CD4-positive, alpha-beta T cell (primary cell): Measurements from ENCODE around the gene ZBTB2. TPM values are rescaled to one million over a fixed set of nuclear protein-coding genes. Genes with fewer than 3 reads are reported as not detected.
"Not testable (repeated sequence)": the region's sequence is repeated elsewhere in the genome, so short reads cannot be mapped to it uniquely, and the experiment has no call there.

Experiments used
- ATAC-seq: fragments of 200-7000 bp; cut with Tn5 transposase; one replicate; pipeline ENCODE4 v1.10.0; 2022; ENCODE audit warnings: mild to moderate bottlenecking; ENCODE audit not compliant: poor library complexity
- CTCF ChIA-PET: fragments of 350-600 bp; sonication (Branson Sonifier 250); formaldehyde crosslinking; loops from one replicate; lab custom pipeline; 2021; ENCODE audit warnings: antibody characterized with exemption, inconsistent platforms; lab: Charles Lee
- POLR2A ChIA-PET: fragments of 350-600 bp; sonication (Branson Sonifier 250); formaldehyde crosslinking; loops from one replicate; lab custom pipeline; 2021; ENCODE audit warnings: antibody characterized with exemption, inconsistent platforms; lab: Charles Lee
- DNase-seq, 14 experiments: peaks; one replicate each; pipeline ENCODE4 v3.0.0-alpha.2; 2013 to 2020; ENCODE audit warnings: mixed read lengths in 2 of 14
- H3K27ac ChIP-seq, 2 donors: one replicate each; pipeline versions ENCODE4 v1.5.1 to v1.7.0; 2013; ENCODE audit warnings: low read length in 2 of 2, low read depth in 1 of 2, mild to moderate bottlenecking in 1 of 2
- H3K27me3 ChIP-seq, 2 experiments: 1 replicate in 1 of 2; 2 replicates in 1 of 2; pipeline versions ENCODE4 v1.6.1 to v1.7.0; 2013; ENCODE audit warnings: low read length in 2 of 2, control low read depth in 1 of 2, mild to moderate bottlenecking in 1 of 2, moderate library complexity in 1 of 2; ENCODE audit not compliant: insufficient read depth in 2 of 2, control insufficient read depth in 1 of 2
- H3K36me3 ChIP-seq: one replicate; pipeline ENCODE4 v1.6.1; 2013; ENCODE audit warnings: low read length, control low read depth; ENCODE audit not compliant: insufficient read depth
- H3K4me1 ChIP-seq: one replicate; pipeline ENCODE4 v1.6.1; 2013; ENCODE audit warnings: low read length, control low read depth; ENCODE audit not compliant: insufficient read depth
- H3K4me3 ChIP-seq: one replicate; pipeline ENCODE4 v1.5.1; 2013; ENCODE audit warnings: mild to moderate bottlenecking, low read length, moderate library complexity
- H3K9me3 ChIP-seq, 2 experiments: 1 replicate in 1 of 2; 2 replicates in 1 of 2; pipeline versions ENCODE4 v1.6.1 to v1.7.0; 2013; ENCODE audit warnings: low read length in 2 of 2, mild to moderate bottlenecking in 2 of 2, control low read depth in 1 of 2, moderate library complexity in 1 of 2; ENCODE audit not compliant: control insufficient read depth in 1 of 2, insufficient read depth in 1 of 2
- H3K27ac Mint-ChIP-seq: one replicate; pipeline ENCODE4 v1.8.0; 2020; ENCODE audit warnings: mixed read lengths
- H3K27me3 Mint-ChIP-seq: one replicate; pipeline ENCODE4 v1.8.0; 2021; ENCODE audit warnings: mixed read lengths
- H3K36me3 Mint-ChIP-seq: one replicate; pipeline ENCODE4 v1.8.0; 2021; ENCODE audit warnings: low read depth, mixed read lengths
- H3K4me1 Mint-ChIP-seq: one replicate; pipeline ENCODE4 v1.8.0; 2021; ENCODE audit warnings: low read depth, mixed read lengths
- H3K4me3 Mint-ChIP-seq: one replicate; pipeline ENCODE4 v1.8.0; 2020; ENCODE audit warnings: mild to moderate bottlenecking, mixed read lengths
- H3K9me3 Mint-ChIP-seq: one replicate; pipeline ENCODE4 v1.8.0; 2020; ENCODE audit warnings: mixed read lengths
- CTCF ChIP-seq: fragments of 200-600 bp; IDR thresholded peaks from one replicate; pipeline ENCODE4 v1.8.0; 2022; ENCODE audit warnings: antibody characterized with exemption, mild to moderate bottlenecking
- intact Hi-C, 2 experiments: fragments of 100-400 bp; cut with DNase I in 1 of 2; cut with micrococcal nuclease in 1 of 2; formaldehyde crosslinking; loops; one replicate each; pipeline versions ENCODE4 v1.15.1 to v1.9.0; 2023 to 2025; cut with DNase I, micrococcal nuclease
- total RNA-seq, 174 experiments: library from RNA in 2 of 174; stranded (reverse) in 2 of 174; gene quantifications; one replicate each; pipeline ENCODE4 v1.2.3 and lab custom pipeline; 2021 to 2026

The ZBTB2 gene
- total RNA-seq, 2 experiments from 2014 or later = 18.6 to 19.1 TPM

DNA sequence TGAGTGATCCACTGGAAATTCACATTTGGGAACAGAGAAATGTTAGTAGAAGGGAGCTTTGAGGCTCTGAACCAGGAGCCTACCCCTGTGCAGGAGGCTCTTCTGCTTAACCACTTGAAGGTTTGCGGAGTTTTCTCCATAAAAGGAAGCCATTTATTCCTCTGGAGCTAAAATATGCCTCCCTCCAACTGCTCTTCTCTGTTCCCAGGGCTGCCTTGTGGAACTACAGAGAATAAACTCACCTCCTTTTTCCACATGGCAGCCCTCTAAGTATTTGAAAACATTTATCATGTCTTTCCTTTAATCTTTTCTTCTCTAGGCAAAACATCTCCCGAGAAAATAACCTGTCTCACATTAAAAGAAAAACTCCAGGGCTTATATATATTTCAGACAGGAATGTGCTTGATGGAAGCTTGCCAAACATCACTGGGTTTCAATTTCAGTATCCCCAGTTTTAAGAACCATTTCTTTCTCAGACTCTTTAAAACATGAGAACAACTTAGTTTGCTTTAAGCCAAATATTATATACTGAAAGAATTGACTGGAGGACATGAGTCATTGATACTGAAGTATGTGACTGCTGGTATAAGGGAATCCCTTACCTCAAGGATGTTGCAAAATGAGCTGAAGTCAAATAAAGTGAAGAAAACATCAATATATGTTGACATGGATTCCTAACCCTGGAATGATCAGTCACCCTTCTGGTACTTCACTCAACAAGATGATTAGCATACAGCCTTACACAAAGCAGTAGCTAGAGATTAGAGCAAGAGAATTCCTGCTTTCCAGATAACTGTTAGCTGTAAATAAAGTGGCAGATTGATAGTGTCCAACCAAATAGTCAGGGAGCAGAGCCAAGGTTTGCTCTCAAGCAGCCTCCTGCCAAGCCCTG lies 74.0 kb downstream of the ZBTB2 start:
- no peaks in the 10 kb centered on the region for H3K36me3 ChIP-seq
- peaks cover 5% of the 10 kb centered on the region for H3K27me3 Mint-ChIP-seq
- ChIA-PET CTCF (no interaction called here), POLR2A (no interaction called here)
- TF ChIP-seq CTCF = no peak
- ATAC-seq (no peak), DNase-seq (no peak)
- intact Hi-C loops = no loop called here
- H3K27ac ChIP-seq = no peak overlapping the region
- no peaks in the 10 kb centered on the region for H3K4me1 Mint-ChIP-seq
- no peaks in the 10 kb centered on the region for H3K9me3 ChIP-seq
- H3K4me3 ChIP-seq = no peak overlapping the region
- H3K9me3 Mint-ChIP-seq = peaks cover 5% of the 10 kb centered on the region
- no peak overlapping the region for H3K4me3 Mint-ChIP-seq
- no peak overlapping the region for H3K27ac Mint-ChIP-seq
- no peaks in the 10 kb centered on the region for H3K4me1 ChIP-seq
- H3K36me3 Mint-ChIP-seq = no peaks in the 10 kb centered on the region
- H3K27me3 ChIP-seq = no peaks in the 10 kb centered on the region

DNA sequence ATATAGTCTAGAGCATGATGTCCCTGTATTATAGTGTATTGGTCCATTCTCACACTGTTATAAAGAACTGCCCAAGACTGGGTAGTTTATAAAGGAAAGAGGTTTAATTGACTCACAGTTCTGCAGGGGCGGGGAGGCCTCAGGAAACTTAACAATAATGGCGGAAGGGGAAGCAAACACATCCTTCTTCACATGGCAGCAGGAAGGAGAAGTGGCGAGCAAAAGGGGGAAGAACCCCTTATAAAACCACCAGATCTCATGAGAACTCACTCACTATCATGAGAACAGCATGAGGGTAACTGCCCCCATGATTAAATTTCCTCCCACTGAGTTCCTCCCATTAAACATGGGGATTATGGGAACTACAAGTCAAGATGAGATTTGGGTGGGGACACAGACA lies 75.7 kb downstream of the ZBTB2 start:
- H3K36me3 Mint-ChIP-seq, H3K9me3 Mint-ChIP-seq, H3K36me3 ChIP-seq, DNase-seq, CTCF ChIA-PET, H3K9me3 ChIP-seq, H3K4me3 Mint-ChIP-seq, ATAC-seq, POLR2A ChIA-PET, H3K4me1 ChIP-seq, H3K27me3 Mint-ChIP-seq, H3K4me1 Mint-ChIP-seq, H3K27me3 ChIP-seq, intact Hi-C loops, H3K4me3 ChIP-seq, H3K27ac ChIP-seq, H3K27ac Mint-ChIP-seq: not testable (repeated sequence)

Other genes starting within 250 kb of the ZBTB2 start
- gene AKAP12, start 151.6 kb downstream of the ZBTB2 start, total RNA-seq = under 1 TPM; 0.03 to 0.05 TPM
- gene RMND1, start 60.6 kb upstream of the ZBTB2 start, total RNA-seq = 1 to 10 TPM; 6.5 to 7.5 TPM
- gene CCDC170, start 102.5 kb upstream of the ZBTB2 start, total RNA-seq = not detected